ENCODE results near the gene MINPP1.
"Not testable (repeated sequence)": the region's sequence is repeated elsewhere in the genome, so short reads cannot be mapped to it uniquely, and the experiment has no call there.

GRCh38 chr10:87592920-87593319, 88.2 kb downstream of the MINPP1 start:
- not testable (repeated sequence) for TF ChIP-seq EZH2phosphoT487 (IDR thresholded peaks at IDR 0.05; ENCODE audit: insufficient read depth, low read depth); EZH2 (IDR thresholded peaks at IDR 0.05; ENCODE audit: insufficient read depth, poor library complexity, severe bottlenecking)

Data from GM23248 (cell line).